ENCODE data around the gene HBZ. TPM values are rescaled to one million over a fixed set of nuclear protein-coding genes. Genes with fewer than 3 reads are reported as not detected.
A peak's percentile ranks its signal among the peaks of the same experiment; 100 is the strongest.

HBZ gene
- total and polyA plus RNA-seq, 9 of the 15 experiments (the other 6 are each of a cell fraction or from before 2014, with no cell fraction given): 58.0 to 610 (median 113) TPM

DNA sequence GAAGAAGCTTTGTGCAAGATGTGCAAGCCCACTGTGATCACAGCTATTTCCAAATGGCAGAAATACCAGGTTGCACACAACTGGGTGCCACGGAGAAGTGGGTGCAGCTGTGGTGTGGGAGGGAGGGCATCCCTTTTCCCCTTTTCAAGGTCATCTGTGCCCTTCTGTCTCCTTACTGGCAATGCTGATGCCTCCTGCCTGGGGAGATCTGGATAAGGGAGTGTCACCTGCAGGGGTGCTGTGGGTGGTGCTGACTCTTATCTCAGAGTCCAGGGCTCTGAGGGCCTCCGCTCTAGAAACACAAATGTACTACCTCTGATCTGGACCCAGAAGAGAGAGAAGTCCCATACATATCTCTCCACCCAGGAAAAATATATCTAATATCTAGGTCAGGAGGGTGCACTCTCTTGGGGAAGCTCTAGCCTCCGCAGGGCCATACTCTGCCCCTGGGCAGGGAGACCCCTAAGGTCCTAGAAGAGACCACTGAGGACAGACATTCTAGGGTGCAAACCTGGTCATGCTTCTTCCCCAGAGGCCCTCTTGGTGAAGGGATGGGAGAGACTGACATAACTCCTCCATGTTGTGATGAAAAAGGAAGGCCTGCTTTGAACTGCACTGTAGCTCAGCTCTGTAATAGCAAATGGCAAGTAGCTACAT is 32.5 kb upstream of the HBZ start (continued):
- TF ChIP-seq, protein P1, sequence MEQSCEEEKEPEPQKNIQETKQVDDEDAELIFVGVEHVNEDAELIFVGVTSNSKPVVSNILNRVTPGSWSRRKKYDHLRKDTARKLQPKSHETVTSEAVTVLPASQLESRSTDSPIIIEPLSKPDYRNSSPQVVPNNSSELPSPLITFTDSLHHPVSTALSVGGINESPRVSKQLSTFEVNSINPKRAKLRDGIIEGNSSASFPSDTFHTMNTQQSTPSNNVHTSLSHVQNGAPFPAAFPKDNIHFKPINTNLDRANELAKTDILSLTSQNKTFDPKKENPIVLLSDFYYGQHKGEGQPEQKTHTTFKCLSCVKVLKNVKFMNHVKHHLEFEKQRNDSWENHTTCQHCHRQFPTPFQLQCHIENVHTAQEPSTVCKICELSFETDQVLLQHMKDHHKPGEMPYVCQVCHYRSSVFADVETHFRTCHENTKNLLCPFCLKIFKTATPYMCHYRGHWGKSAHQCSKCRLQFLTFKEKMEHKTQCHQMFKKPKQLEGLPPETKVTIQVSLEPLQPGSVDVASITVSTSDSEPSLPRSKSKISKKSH (CRISPR knock-in tag; IDR thresholded peaks at IDR 0.05): no peak
- TF ChIP-seq, protein P2, sequence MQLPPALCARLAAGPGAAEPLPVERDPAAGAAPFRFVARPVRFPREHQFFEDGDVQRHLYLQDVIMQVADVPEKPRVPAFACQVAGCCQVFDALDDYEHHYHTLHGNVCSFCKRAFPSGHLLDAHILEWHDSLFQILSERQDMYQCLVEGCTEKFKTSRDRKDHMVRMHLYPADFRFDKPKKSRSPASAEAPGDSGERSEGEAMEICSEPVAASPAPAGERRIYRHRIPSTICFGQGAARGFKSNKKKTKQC (CRISPR knock-in tag; IDR thresholded peaks at IDR 0.05): no peak
- TF ChIP-seq NR1H2 (CRISPR knock-in tag; IDR thresholded peaks at IDR 0.05): no peak
- TF ChIP-seq ZNF592 (IDR thresholded peaks at IDR 0.05): peak; percentile 95
- peak; percentile 23 for TF ChIP-seq TBP (optimal IDR thresholded peaks at IDR 0.05; ENCODE audit: low read depth, low read length)
- no peak for TF ChIP-seq BCL6 (CRISPR knock-in tag; IDR thresholded peaks at IDR 0.05)
- TF ChIP-seq HOXB6 (CRISPR knock-in tag; IDR thresholded peaks at IDR 0.05; ENCODE audit: borderline replicate concordance): no peak
- TF ChIP-seq NFXL1 (CRISPR knock-in tag; IDR thresholded peaks at IDR 0.05): no peak
- TF ChIP-seq RUNX1 (IDR thresholded peaks at IDR 0.05; ENCODE audit: low read depth): 0 out of 2 replicates have a peak, but pooled peaks have one; percentile 46
- peak; percentile 76; the same call in 1 of the 2 replicates for TF ChIP-seq ZNF766 (CRISPR knock-in tag; conservative IDR thresholded peaks at IDR 0.05)
- TF ChIP-seq RBM34 (IDR thresholded peaks at IDR 0.05; ENCODE audit: borderline replicate concordance, insufficient read depth, low read length): no peak
- no peak for TF ChIP-seq BRF2 (IDR thresholded peaks at IDR 0.05; ENCODE audit: borderline replicate concordance, insufficient read depth, insufficient read length)
- TF ChIP-seq PHF21A (IDR thresholded peaks at IDR 0.05; ENCODE audit: borderline replicate concordance, low read depth): no peak
- no peak for TF ChIP-seq PKNOX1 (IDR thresholded peaks at IDR 0.05)
- TF ChIP-seq, protein P3, sequence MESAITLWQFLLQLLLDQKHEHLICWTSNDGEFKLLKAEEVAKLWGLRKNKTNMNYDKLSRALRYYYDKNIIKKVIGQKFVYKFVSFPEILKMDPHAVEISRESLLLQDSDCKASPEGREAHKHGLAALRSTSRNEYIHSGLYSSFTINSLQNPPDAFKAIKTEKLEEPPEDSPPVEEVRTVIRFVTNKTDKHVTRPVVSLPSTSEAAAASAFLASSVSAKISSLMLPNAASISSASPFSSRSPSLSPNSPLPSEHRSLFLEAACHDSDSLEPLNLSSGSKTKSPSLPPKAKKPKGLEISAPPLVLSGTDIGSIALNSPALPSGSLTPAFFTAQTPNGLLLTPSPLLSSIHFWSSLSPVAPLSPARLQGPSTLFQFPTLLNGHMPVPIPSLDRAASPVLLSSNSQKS (CRISPR knock-in tag; IDR thresholded peaks at IDR 0.05): no peak
- TF ChIP-seq ZNF512 (tag; IDR thresholded peaks at IDR 0.05): no peak
